Hematopoietic multipotent progenitor cell treated with erythropoietin and hydrocortisone succinate and interleukin-3 and kit ligand, for 15 days (in vitro differentiated cells): ENCODE results near the gene ADGB.
"Not testable (repeated sequence)": the region's sequence is repeated elsewhere in the genome, so short reads cannot be mapped to it uniquely, and the experiment has no call there.

ENCODE experiments used
- DNase-seq: peaks from one replicate; pipeline ENCODE4 v3.0.0-alpha.2; 2015; ENCODE audit warnings: low spot score

ADGB gene

DNA sequence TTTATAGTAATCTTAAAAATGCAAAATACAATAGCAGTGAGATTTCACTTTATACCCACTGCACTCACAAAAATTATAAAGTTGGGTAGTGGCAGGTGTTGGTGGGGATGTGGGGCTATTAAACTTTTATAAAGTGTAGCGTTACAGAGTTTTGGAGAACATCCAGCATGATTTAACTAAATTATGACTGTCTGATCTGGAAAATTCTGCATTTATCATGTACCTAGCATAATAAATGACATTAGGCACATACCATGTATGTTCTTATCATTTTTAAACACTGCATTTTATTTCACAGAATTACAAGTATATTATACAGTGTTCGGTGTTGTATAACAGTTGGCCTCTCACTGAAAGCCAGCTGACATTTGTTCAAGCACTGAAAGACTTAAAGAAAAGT is 169.9 kb downstream of the ADGB start:
- DNase-seq = no peak

GRCh38 chr6:146770275-146770964 is 171.6 kb downstream of the ADGB start:
- no peak for DNase-seq

DNA sequence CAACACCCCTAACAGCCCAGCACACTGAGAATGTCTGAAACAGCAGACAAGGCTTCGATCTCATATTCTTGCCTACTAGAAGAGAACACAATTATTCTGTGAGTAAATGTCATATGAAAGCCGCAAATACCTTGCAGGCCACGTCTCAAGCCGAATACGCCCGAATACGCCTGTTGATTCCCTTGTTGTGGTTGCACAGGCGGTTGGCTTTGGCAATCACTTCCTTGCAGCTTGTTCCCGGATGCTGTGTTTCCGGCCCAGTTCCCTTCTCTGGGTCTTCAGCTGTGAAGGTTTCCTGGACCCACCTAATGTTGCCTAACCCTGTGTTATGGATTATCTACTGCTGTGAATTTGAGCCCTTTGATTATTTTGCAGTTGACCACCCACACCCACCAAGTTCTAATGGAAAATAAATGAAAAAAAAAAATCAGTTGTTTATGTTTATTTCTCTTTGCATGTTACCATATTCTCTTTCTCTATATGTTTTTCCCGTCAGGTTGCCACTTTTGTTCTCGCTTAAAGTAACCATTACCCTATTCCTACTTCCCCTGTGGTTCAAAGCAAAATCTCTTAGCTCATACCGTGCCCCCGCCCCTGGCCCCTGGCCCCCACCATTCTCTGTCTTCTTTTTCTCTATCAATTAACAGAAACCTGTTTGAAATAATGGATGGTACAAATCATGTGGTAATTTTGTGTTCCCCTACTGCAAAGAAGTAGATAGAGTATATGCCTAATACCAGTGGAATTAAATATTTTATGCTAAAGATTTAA is 172.4 kb downstream of the ADGB start:
- no peak for DNase-seq

GRCh38 chr6:146775220-146775619 is 176.4 kb downstream of the ADGB start:
- no peak for DNase-seq

- no peak for DNase-seq
Observed at GRCh38 chr6:146781836-146782235, 183.1 kb downstream of the ADGB start.

GRCh38 chr6:146785001-146785585 is 186.3 kb downstream of the ADGB start:
- DNase-seq = peak; percentile 6

DNA sequence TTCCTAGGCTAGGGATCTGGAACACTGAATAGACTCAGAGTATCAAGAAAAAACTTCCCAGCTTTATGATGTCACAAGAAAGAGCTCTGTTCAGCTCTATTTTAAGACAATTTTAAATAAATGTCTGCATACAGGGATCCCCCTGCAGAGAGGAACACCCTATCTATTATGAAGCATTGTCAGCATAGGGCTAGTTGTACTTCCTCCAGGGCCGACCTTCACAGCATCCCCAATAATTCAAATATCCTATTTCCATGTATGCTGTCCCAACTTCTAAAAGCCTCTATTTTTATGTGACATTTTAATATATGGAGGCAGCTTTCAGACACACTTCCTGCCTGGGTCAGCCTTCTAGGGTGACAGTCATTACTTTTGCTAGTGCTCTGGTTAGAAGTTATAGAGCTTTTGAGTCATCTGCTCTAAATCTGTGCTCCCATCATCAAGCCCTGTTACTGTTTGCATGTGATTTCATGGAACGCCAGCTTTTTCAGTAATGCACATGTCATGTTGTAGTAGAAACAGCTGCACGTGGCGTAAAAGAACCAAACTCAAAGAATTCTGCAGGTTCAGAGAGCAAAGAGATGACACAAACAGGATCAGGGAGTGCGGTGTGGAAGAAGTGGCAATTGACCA is 189.2 kb downstream of the ADGB start:
- DNase-seq = no peak

GRCh38 chr6:146790561-146791091 is 191.9 kb downstream of the ADGB start:
- DNase-seq = no peak

- no peak for DNase-seq
Observed at GRCh38 chr6:146791930-146792329, 193.2 kb downstream of the ADGB start.

- not testable (repeated sequence) for DNase-seq
Observed at GRCh38 chr6:146793218-146793617, 194.4 kb downstream of the ADGB start.

- no peak for DNase-seq
Observed at GRCh38 chr6:146795479-146796133, 196.8 kb downstream of the ADGB start.

GRCh38 chr6:146803167-146803566 is 204.4 kb downstream of the ADGB start:
- not testable (repeated sequence) for DNase-seq

DNA sequence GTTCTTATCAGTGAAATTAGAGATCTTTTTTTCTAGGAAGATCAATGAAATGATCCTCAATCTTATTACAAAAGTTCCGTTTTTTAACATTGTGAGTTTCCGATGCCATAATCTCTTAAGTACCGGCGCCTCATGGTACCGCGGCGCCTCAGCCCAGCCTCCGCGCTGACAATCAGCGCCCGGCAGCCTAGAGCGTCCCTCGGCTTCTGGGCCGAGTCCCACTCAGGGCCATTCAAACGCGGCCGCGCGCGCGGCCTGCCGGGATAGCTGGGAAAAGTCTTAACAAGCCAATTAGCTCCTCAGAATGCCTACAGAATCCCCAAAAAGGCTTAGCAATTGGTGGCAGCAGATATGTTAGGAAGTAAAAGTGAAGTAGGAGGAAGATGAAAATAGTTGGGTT is 204.8 kb downstream of the ADGB start:
- DNase-seq = no peak

GRCh38 chr6:146805546-146806325 is 207.0 kb downstream of the ADGB start:
- DNase-seq = no peak

DNA sequence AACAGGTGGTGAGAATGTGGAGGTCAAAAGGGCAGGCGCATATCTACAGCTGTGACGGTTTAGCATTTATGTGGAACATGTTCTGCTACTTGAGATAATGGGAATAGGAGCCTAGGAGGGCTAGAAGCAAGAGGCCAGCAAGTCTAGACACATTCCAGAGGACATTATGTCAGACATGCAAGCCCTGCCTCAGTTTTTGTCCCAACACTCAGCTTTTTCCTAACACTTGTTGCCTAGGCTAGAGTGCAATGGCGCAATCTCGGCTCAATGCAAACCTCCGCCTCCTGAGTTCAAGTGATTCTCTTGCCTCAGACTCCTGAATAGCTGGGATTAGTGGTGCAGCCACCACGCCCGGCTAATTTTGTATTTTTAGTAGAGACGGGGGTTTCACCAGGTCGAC is 210.2 kb downstream of the ADGB start:
- not testable (repeated sequence) for DNase-seq

DNA sequence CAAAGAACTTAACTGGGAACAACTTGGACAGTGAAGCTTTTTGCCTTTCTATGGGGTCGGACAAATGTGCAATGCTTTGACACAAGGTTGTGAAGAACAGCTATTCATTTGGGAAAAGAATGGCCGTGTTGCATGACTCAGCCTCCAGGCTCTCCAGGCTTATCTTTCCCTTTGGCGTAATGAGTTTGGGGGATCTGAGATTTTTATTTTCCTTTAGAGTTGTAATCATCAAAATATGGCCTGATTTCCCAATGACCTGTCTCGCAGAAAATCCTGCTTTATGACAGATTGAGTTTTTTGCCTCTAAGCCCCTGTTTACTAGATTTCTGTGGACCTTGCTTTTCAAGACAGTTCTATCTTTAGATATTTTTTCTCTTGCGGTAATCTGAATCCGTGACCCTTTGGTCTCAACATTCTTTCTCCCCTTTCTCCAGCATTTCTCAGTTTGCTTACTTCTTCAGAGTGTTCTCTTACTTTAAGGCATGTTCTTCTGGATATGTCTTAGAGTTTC is 214.1 kb downstream of the ADGB start:
- not testable (repeated sequence) for DNase-seq

DNA sequence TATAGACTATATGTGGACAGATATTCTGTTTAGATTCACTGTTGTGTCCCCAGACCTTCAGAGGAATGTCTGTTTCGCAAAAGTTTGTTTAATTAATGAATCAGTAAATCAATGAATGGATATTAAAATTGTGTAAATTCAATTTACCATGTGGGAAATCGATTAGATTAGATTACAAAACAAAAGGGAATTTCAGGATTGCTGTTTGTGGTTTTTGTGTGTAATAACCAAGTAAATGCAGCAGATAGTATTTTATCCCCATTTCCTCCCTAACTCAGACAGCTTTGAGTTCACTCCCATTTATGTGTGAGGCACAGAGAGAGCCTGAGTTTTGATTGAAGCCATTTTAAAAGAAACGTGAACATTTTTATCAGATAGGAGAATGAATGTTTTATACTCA is 214.8 kb downstream of the ADGB start:
- DNase-seq = no peak

DNA sequence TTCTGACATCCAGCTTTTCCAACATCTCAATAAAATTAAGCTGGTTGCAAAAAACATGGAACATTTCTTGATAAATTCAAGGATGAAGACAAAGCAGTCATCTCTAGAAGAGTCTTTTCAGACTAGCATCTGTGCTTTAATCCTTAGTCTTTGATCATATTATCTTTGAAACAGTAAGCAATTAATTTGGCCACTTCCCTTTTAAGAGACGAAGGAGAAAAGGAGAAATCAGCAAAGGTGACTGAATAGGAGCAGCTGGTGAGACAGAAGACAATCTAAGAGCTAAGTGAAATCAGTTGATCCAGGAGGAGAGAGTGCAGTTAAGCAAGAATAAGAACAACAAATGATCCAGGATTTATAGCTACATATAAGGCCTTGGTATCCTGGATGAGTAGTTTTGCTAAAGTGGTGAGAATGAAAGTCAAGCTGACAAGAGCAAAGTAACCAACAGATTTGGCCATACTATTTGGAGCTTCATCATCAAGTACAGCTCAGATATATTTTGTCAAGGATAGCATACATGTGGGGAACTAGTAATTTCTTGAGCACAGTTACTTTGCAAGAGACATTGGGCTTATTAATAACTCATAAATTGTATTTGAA is 215.5 kb downstream of the ADGB start:
- DNase-seq = no peak

- not testable (repeated sequence) for DNase-seq
Observed at GRCh38 chr6:146815511-146816462, 217.0 kb downstream of the ADGB start.
